H9 (cell line): ENCODE data around the gene MYO18A. TPM values are rescaled to one million over a fixed set of nuclear protein-coding genes. Genes with fewer than 3 reads are reported as not detected.

ENCODE experiments used
- DNase-seq: peaks from one replicate; pipeline ENCODE4 v3.0.0-alpha.2; 2017
- H2AFZ ChIP-seq: one replicate; pipeline ENCODE4 v1.6.1; 2013; ENCODE audit warnings: mild to moderate bottlenecking, low read length, control low read depth, moderate library complexity
- H2AK5ac ChIP-seq: 2 replicates; pipeline ENCODE4 v1.6.1; 2013; ENCODE audit warnings: low read length, control low read depth, mixed read lengths; ENCODE audit not compliant: insufficient read length
- H2BK120ac ChIP-seq: one replicate; pipeline ENCODE4 v1.6.1; 2013; ENCODE audit warnings: low read depth, mild to moderate bottlenecking, low read length, control low read depth, inconsistent platforms; ENCODE audit not compliant: poor library complexity, severe bottlenecking
- H2BK12ac ChIP-seq: 2 replicates; pipeline ENCODE4 v1.6.1; 2013; ENCODE audit warnings: low read length, control low read depth, mixed read lengths, low read depth; ENCODE audit not compliant: insufficient read length
- H2BK15ac ChIP-seq: 2 replicates; pipeline ENCODE4 v1.6.1; 2013; ENCODE audit warnings: low read depth, low read length, control low read depth
- H2BK20ac ChIP-seq: one replicate; pipeline ENCODE4 v1.6.1; 2013; ENCODE audit warnings: low read depth, mild to moderate bottlenecking, low read length, control low read depth, inconsistent platforms; ENCODE audit not compliant: poor library complexity, severe bottlenecking
- H2BK5ac ChIP-seq: 2 replicates; pipeline ENCODE4 v1.6.1; 2013; ENCODE audit warnings: low read length, control low read depth, mixed read lengths; ENCODE audit not compliant: insufficient read length
- H3K14ac ChIP-seq: 2 replicates; pipeline ENCODE4 v1.6.1; 2013; ENCODE audit warnings: low read length, control low read depth; ENCODE audit not compliant: insufficient read depth
- H3K18ac ChIP-seq: 2 replicates; pipeline ENCODE4 v1.6.1; 2013; ENCODE audit warnings: low read depth, mild to moderate bottlenecking, mixed read lengths, low read length, control low read depth; ENCODE audit not compliant: insufficient read length
- H3K23ac ChIP-seq: 2 replicates; pipeline ENCODE4 v1.6.1; 2013; ENCODE audit warnings: low read length, control low read depth, mixed read lengths, low read depth; ENCODE audit not compliant: insufficient read length
- H3K23me2 ChIP-seq: 2 replicates; pipeline ENCODE4 v1.6.1; 2013; ENCODE audit warnings: low read depth, mild to moderate bottlenecking, mixed read lengths, low read length, control low read depth; ENCODE audit not compliant: insufficient read length, poor library complexity, severe bottlenecking
- H3K27ac ChIP-seq: 2 replicates; pipeline ENCODE4 v1.5.1; 2013; ENCODE audit warnings: low read length, control low read depth, mixed read lengths, low read depth; ENCODE audit not compliant: insufficient read length
- H3K27me3 ChIP-seq: 2 replicates; pipeline ENCODE4 v1.6.1; 2013; ENCODE audit warnings: low read length, control low read depth, inconsistent platforms; ENCODE audit not compliant: insufficient read depth
- H3K4ac ChIP-seq: 2 replicates; pipeline ENCODE4 v1.6.1; 2013; ENCODE audit warnings: low read depth, mild to moderate bottlenecking, control low read depth, inconsistent platforms, low read length, moderate library complexity
- H3K4me1 ChIP-seq: 2 replicates; pipeline ENCODE4 v1.6.1; 2013; ENCODE audit warnings: low read length, control low read depth, inconsistent platforms; ENCODE audit not compliant: insufficient read depth
- H3K4me2 ChIP-seq: 2 replicates; pipeline ENCODE4 v1.6.1; 2013; ENCODE audit warnings: low read length, control low read depth, mixed read lengths; ENCODE audit not compliant: insufficient read length, insufficient read depth
- H3K56ac ChIP-seq: 2 replicates; pipeline ENCODE4 v1.6.1; 2013; ENCODE audit warnings: low read depth, mild to moderate bottlenecking, mixed read lengths, low read length, control low read depth; ENCODE audit not compliant: insufficient read length
- H3K79me1 ChIP-seq: 2 replicates; pipeline ENCODE4 v1.6.1; 2013; ENCODE audit warnings: low read depth, mild to moderate bottlenecking, moderate library complexity, low read length, control low read depth, inconsistent platforms; ENCODE audit not compliant: insufficient read depth, poor library complexity, severe bottlenecking
- H3K79me2 ChIP-seq: 2 replicates; pipeline ENCODE4 v1.6.1; 2013; ENCODE audit warnings: low read length, control low read depth, inconsistent platforms; ENCODE audit not compliant: insufficient read depth
- H3K9ac ChIP-seq: 2 replicates; pipeline ENCODE4 v1.6.1; 2013; ENCODE audit warnings: low read length, control low read depth, mixed read lengths; ENCODE audit not compliant: insufficient read length; ENCODE audit errors: extremely low read depth
- H3K9me3 ChIP-seq: one replicate; pipeline ENCODE4 v1.6.1; 2013; ENCODE audit warnings: low read depth, low read length, inconsistent platforms; ENCODE audit not compliant: control insufficient read depth
- H3T11ph ChIP-seq: one replicate; pipeline ENCODE4 v1.6.1; 2013; ENCODE audit warnings: mild to moderate bottlenecking, low read length, control low read depth, inconsistent platforms
- H4K20me1 ChIP-seq: one replicate; pipeline ENCODE4 v1.6.1; 2013; ENCODE audit not compliant: control insufficient read depth, insufficient read length, insufficient read depth
- H4K5ac ChIP-seq: 2 replicates; pipeline ENCODE4 v1.6.1; 2013; ENCODE audit warnings: low read depth, mild to moderate bottlenecking, mixed read lengths, low read length, control low read depth; ENCODE audit not compliant: insufficient read length
- H4K8ac ChIP-seq: replicated peaks from 2 replicates; pipeline ENCODE4 v1.6.1; 2013; ENCODE audit warnings: low read length, control low read depth, mixed read lengths, low read depth; ENCODE audit not compliant: insufficient read length
- H4K91ac ChIP-seq: 2 replicates; pipeline ENCODE4 v1.6.1; 2013; ENCODE audit warnings: low read depth, mild to moderate bottlenecking, moderate library complexity, mixed read lengths, low read length, control low read depth; ENCODE audit not compliant: insufficient read length
- H3K27ac Mint-ChIP-seq, 3 experiments: 2 replicates in 2 of 3; 3 replicates in 1 of 3; pipeline ENCODE4 v1.8.0; 2020 to 2021; ENCODE audit warnings: mixed read lengths in 3 of 3, mild to moderate bottlenecking in 1 of 3, moderate library complexity in 1 of 3
- H3K27me3 Mint-ChIP-seq: 2 replicates; pipeline ENCODE4 v1.8.0; 2021; ENCODE audit warnings: low read depth, mild to moderate bottlenecking, moderate library complexity, mixed read lengths
- H3K36me3 Mint-ChIP-seq, 3 experiments: 2 replicates in 2 of 3; 3 replicates in 1 of 3; pipeline ENCODE4 v1.8.0; 2020 to 2021; ENCODE audit warnings: low read depth in 3 of 3, mixed read lengths in 3 of 3; ENCODE audit not compliant: insufficient read depth in 1 of 3
- H3K4me1 Mint-ChIP-seq, 2 experiments: 2 replicates each; pipeline ENCODE4 v1.8.0; 2020; ENCODE audit warnings: mixed read lengths in 2 of 2
- H3K4me3 Mint-ChIP-seq, 2 experiments: 2 replicates in 1 of 2; 3 replicates in 1 of 2; pipeline ENCODE4 v1.8.0; 2020 to 2021; ENCODE audit warnings: mild to moderate bottlenecking in 2 of 2, mixed read lengths in 2 of 2, moderate library complexity in 1 of 2
- H3K9me3 Mint-ChIP-seq, 2 experiments: 2 replicates in 1 of 2; 3 replicates in 1 of 2; pipeline ENCODE4 v1.8.0; 2020; ENCODE audit warnings: mild to moderate bottlenecking in 2 of 2, mixed read lengths in 2 of 2, moderate library complexity in 1 of 2
- WGBS: extraction: QIAGEN DNeasy Blood & Tissue Kit; methylation state at CpG from one replicate; pipeline ENCODE4 v1.1.7; 2013; ENCODE audit warnings: missing lambda C conversion rate, low lambda C conversion rate, mixed read lengths; ENCODE audit not compliant: insufficient read length; ENCODE audit errors: extremely low coverage; 5-methylcytosine and 5-hydroxymethylcytosine counted together
- total RNA-seq: library from RNA; stranded (reverse); gene quantifications from 2 replicates; pipeline ENCODE4 v1.2.1, GENCODE V29; 2021
- TF ChIP-seq, protein P1 (sequence below): fragments of 200-600 bp; sonication (generic); conservative IDR thresholded peaks from 3 replicates; pipeline ENCODE4 v1.8.0; 2021; ENCODE audit warnings: antibody characterized with exemption, mild to moderate bottlenecking

Gene MYO18A
- total RNA-seq, 1 experiment from 2014 or later = 21.6 TPM

DNA sequence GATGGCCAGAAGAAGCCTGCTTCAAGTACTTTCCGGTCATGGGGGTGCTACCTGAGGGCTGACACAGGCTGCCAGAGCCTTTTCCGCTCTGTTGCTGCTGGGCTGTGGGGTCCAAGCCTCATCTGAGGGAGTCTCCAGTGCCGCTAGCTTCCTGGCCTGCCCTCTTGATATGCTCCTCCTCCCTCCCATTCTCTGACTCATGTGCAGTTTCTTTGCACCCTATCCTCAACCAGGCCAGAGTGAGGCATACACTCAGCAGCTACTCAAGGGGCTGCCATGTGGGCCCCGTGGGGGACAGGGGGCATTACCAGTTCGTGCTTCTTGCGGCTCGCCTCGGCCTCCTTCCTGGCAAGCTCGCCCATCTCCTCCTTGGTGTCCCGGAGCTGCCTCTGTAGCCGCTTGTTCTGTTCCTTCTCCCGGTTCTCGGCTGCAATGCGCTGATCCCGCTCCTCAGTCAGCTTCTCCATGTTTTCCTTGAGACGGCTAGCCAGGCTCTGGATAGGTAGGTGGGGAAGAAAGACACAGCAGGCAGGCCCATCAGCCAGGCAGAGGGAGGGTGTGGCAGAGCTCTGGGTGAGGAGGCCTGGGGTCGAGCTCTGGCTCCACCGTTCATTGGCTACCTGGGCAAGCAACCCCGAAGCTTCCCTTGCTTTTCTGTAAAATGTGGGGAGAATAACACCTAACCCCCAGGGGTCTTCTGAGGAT is 93.4 kb downstream of the MYO18A start:
- peak; percentile 77 for DNase-seq
- Histone ChIP-seq H3K4me2 (no peak overlapping the region), H3K23me2 (peaks cover 3% of the 10 kb centered on the region)

More for the DNA sequence above, 93.4 kb downstream of the MYO18A start:
- Histone ChIP-seq H2BK12ac (no peak overlapping the region), H4K8ac (no peak overlapping the region), H3K27ac (no peak overlapping the region), H4K91ac (no peak overlapping the region), H3K9me3 (no peaks in the 10 kb centered on the region), H2BK15ac (no peak overlapping the region), H2AK5ac (no peak overlapping the region), H4K20me1 (no peaks in the 10 kb centered on the region), H3K56ac (no peak overlapping the region), H3K18ac (no peak overlapping the region), H3K4ac (no peak overlapping the region), H3K4me1 (peaks cover 8% of the 10 kb centered on the region), H3K23ac (no peak overlapping the region), H2BK20ac (no peak overlapping the region), H3T11ph (no peak overlapping the region), H3K79me2 (no peaks in the 10 kb centered on the region), H3K14ac (no peak overlapping the region), H4K5ac (no peak overlapping the region), H3K79me1 (no peaks in the 10 kb centered on the region), H2BK120ac (no peak overlapping the region), H2BK5ac (no peak overlapping the region), H3K27me3 (no peaks in the 10 kb centered on the region), H2AFZ (no peak overlapping the region), H3K9ac (no peak overlapping the region)
- whole genome bisulfite sequencing = no CpG with 5 or more reads among the region's 19 CpGs
- Mint-ChIP-seq H3K27me3 (peaks cover 2% of the 10 kb centered on the region), H3K27ac (peak overlapping the region in 2 of 3 experiments; percentile 26 to 94; a peak in 2 of 7 replicates), H3K4me3 (peak overlapping the region in 1 of 2 experiments; percentile 11; a peak in 1 of 5 replicates), H3K36me3 (peaks cover 18 to 49% (median 42%) of the 10 kb centered on the region in 3 experiments), H3K9me3 (no peaks in the 10 kb centered on the region), H3K4me1 (peaks cover 49 to 58% of the 10 kb centered on the region in 2 experiments)
- TF ChIP-seq, protein P1, sequence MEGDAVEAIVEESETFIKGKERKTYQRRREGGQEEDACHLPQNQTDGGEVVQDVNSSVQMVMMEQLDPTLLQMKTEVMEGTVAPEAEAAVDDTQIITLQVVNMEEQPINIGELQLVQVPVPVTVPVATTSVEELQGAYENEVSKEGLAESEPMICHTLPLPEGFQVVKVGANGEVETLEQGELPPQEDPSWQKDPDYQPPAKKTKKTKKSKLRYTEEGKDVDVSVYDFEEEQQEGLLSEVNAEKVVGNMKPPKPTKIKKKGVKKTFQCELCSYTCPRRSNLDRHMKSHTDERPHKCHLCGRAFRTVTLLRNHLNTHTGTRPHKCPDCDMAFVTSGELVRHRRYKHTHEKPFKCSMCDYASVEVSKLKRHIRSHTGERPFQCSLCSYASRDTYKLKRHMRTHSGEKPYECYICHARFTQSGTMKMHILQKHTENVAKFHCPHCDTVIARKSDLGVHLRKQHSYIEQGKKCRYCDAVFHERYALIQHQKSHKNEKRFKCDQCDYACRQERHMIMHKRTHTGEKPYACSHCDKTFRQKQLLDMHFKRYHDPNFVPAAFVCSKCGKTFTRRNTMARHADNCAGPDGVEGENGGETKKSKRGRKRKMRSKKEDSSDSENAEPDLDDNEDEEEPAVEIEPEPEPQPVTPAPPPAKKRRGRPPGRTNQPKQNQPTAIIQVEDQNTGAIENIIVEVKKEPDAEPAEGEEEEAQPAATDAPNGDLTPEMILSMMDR = no peak
